Fibroblast of skin of right biceps (primary cell): ENCODE results near the gene CPEB1.

Experiments
- DNase-seq: peaks from one replicate; pipeline ENCODE4 v3.0.0-alpha.2; 2013

Gene CPEB1

GRCh38 chr15:82580713-82581112 lies 66.5 kb downstream of the CPEB1 start:
- DNase-seq: no peak

GRCh38 chr15:82575335-82575734 lies 71.8 kb downstream of the CPEB1 start:
- DNase-seq: no peak

GRCh38 chr15:82572986-82573385 lies 74.2 kb downstream of the CPEB1 start:
- DNase-seq: no peak

GRCh38 chr15:82572311-82572710 lies 74.9 kb downstream of the CPEB1 start:
- no peak for DNase-seq

- DNase-seq: peak; percentile 86
These were observed 75.4 kb downstream of the CPEB1 start for GRCh38 chr15:82571722-82572222.

GRCh38 chr15:82570721-82571508 lies 76.2 kb downstream of the CPEB1 start:
- DNase-seq: peak; percentile 84

GRCh38 chr15:82569834-82570233 lies 77.3 kb downstream of the CPEB1 start:
- DNase-seq: no peak

- DNase-seq: no peak
These were observed 78.2 kb downstream of the CPEB1 start for GRCh38 chr15:82568986-82569385.

- DNase-seq: no peak
These were observed 79.5 kb downstream of the CPEB1 start for GRCh38 chr15:82567661-82568060.

- DNase-seq: peak; percentile 77
These were observed 80.5 kb downstream of the CPEB1 start for GRCh38 chr15:82566690-82567089.

GRCh38 chr15:82558502-82558901 lies 88.7 kb downstream of the CPEB1 start:
- no peak for DNase-seq

- no peak for DNase-seq
These were observed 90.7 kb downstream of the CPEB1 start for GRCh38 chr15:82556315-82557035.

GRCh38 chr15:82554849-82555248 lies 92.3 kb downstream of the CPEB1 start:
- DNase-seq: peak; percentile 42

GRCh38 chr15:82554351-82554750 lies 92.8 kb downstream of the CPEB1 start:
- no peak for DNase-seq

GRCh38 chr15:82553846-82554245 lies 93.3 kb downstream of the CPEB1 start:
- DNase-seq: no peak

- DNase-seq: no peak
These were observed 94.3 kb downstream of the CPEB1 start for GRCh38 chr15:82552861-82553260.

- DNase-seq: no peak
These were observed 95.4 kb downstream of the CPEB1 start for GRCh38 chr15:82551646-82552247.

GRCh38 chr15:82549199-82549665 lies 97.9 kb downstream of the CPEB1 start:
- DNase-seq: no peak

- DNase-seq: no peak
These were observed 98.5 kb downstream of the CPEB1 start for GRCh38 chr15:82548700-82549099.

- DNase-seq: no peak
These were observed 101.7 kb downstream of the CPEB1 start for GRCh38 chr15:82545478-82545877.

GRCh38 chr15:82545002-82545401 lies 102.2 kb downstream of the CPEB1 start:
- DNase-seq: no peak

GRCh38 chr15:82544431-82544830 lies 102.7 kb downstream of the CPEB1 start:
- no peak for DNase-seq

- DNase-seq: peak; percentile 84
These were observed 104.0 kb downstream of the CPEB1 start for GRCh38 chr15:82543160-82543559.

GRCh38 chr15:82540984-82541431 lies 106.2 kb downstream of the CPEB1 start:
- DNase-seq: no peak
